PC-9 (cell line): ENCODE results near the gene BTBD16.

ENCODE experiments used
- CTCF ChIP-seq: fragments of 200-600 bp; sonication (generic); conservative IDR thresholded peaks from 2 replicates; pipeline ENCODE4 v1.6.1; 2017; ENCODE audit warnings: mixed run types, antibody characterized with exemption, mild to moderate bottlenecking, moderate library complexity
- EZH2 ChIP-seq: fragments of 200-600 bp; sonication (generic); IDR thresholded peaks from 2 replicates; pipeline ENCODE4 v1.8.0; 2017; ENCODE audit warnings: antibody characterized with exemption, low read depth

DNA sequence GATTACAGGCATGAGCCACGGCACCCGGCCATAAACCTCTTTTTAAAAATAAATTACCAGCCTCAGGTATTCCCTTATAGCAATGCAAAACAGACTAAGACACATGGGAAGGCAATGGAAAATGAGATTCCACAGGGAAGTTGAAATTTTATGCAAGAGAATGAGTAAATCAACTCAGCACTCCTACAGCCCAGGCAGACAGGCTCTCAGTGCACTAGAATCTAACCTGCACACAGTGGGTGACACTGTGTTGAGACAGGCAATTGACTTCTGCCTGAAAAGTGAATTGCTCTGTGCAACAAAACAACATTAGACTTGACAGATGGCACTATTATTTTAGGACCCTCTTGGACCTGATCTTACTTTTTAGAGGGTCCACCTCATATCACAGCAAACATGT, 83.3 kb downstream of the BTBD16 start:
- no peak for TF ChIP-seq CTCF
- TF ChIP-seq EZH2: no peak
